ENCODE data around the gene ETV3. TPM values are rescaled to one million over a fixed set of nuclear protein-coding genes. Genes with fewer than 3 reads are reported as not detected.
A peak's percentile ranks its signal among the peaks of the same experiment; 100 is the strongest.

The ETV3 gene
- total and polyA plus RNA-seq, 2 of the 8 experiments (the other 6 are each of a cell fraction or from before 2014, with no cell fraction given), result 6.0 to 23.8 TPM

GRCh38 chr1:157163273-157164127 lies 25.3 kb upstream of the ETV3 start (continued):
- TF ChIP-seq TEAD4 (IDR thresholded peaks at IDR 0.05; ENCODE audit: low read depth, low read length) (peak; percentile 71), SIX5 (IDR thresholded peaks at IDR 0.05; ENCODE audit: low read depth, low read length) (no peak), POLR2A (IDR thresholded peaks at IDR 0.05; ENCODE audit: control extremely low read depth in 1 of 2, low read depth in 2 of 2, low read length in 2 of 2) (0 out of 3 replicates have a peak, but pooled peaks of 1 of the 2 experiments have one; percentile 14), MAX (IDR thresholded peaks at IDR 0.05) (peak; percentile 72), SP2 (IDR thresholded peaks at IDR 0.05; ENCODE audit: low read length) (no peak), MAFK (IDR thresholded peaks at IDR 0.05; ENCODE audit: low read depth, low read length) (no peak), SP4 (IDR thresholded peaks at IDR 0.05; ENCODE audit: low read length) (no peak), SIN3A (conservative IDR thresholded peaks at IDR 0.05 in 1 of 2, IDR thresholded peaks at IDR 0.05 in 1 of 2; ENCODE audit: low read depth in 1 of 2, low read length in 2 of 2) (peak; percentile 60 to 93; a peak in 2 of 4 replicates), POU5F1 (IDR thresholded peaks at IDR 0.05; ENCODE audit: low read depth, low read length) (no peak), NRF1 (IDR thresholded peaks at IDR 0.05; ENCODE audit: low read depth, low read length) (no peak), CHD2 (IDR thresholded peaks at IDR 0.05; ENCODE audit: low read length) (no peak), BRCA1 (IDR thresholded peaks at IDR 0.05; ENCODE audit: low read depth, low read length) (peak; percentile 24; the same call in 1 of the 2 replicates), JUN (IDR thresholded peaks at IDR 0.05; ENCODE audit: low read depth, low read length) (no peak)

All from H1 (cell line).